ENCODE results near the gene TPRG1. TPM values are rescaled to one million over a fixed set of nuclear protein-coding genes. Genes with fewer than 3 reads are reported as not detected.

The TPRG1 gene
- total and polyA plus RNA-seq, 2 of the 8 experiments (the other 6 are each of a cell fraction or from before 2014, with no cell fraction given), result 0.37 to 0.47 TPM

DNA sequence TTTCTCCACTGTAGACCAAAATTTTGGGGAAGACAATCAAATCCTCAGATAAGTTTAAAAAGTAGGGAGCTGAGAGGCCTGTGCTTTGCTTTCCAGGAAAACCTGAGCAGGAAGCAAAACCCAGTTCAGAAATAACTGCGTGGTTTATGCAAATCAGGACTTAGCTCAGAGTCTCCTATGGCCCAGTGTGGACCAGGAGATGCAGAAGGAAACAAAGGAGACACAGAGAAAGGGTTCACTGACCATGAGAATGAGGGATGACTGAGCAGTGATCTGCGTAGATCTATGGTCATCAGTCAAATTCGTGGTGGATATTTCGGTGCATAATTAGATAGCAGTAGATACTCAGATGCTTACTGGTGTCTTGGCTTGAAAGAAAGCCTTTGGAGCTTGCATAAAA, 196.6 kb downstream of the TPRG1 start (continued):
- TF ChIP-seq CTBP2 (IDR thresholded peaks at IDR 0.05; ENCODE audit: borderline replicate concordance, insufficient read depth, insufficient read length, low read length), result no peak
- TF ChIP-seq, protein P1, sequence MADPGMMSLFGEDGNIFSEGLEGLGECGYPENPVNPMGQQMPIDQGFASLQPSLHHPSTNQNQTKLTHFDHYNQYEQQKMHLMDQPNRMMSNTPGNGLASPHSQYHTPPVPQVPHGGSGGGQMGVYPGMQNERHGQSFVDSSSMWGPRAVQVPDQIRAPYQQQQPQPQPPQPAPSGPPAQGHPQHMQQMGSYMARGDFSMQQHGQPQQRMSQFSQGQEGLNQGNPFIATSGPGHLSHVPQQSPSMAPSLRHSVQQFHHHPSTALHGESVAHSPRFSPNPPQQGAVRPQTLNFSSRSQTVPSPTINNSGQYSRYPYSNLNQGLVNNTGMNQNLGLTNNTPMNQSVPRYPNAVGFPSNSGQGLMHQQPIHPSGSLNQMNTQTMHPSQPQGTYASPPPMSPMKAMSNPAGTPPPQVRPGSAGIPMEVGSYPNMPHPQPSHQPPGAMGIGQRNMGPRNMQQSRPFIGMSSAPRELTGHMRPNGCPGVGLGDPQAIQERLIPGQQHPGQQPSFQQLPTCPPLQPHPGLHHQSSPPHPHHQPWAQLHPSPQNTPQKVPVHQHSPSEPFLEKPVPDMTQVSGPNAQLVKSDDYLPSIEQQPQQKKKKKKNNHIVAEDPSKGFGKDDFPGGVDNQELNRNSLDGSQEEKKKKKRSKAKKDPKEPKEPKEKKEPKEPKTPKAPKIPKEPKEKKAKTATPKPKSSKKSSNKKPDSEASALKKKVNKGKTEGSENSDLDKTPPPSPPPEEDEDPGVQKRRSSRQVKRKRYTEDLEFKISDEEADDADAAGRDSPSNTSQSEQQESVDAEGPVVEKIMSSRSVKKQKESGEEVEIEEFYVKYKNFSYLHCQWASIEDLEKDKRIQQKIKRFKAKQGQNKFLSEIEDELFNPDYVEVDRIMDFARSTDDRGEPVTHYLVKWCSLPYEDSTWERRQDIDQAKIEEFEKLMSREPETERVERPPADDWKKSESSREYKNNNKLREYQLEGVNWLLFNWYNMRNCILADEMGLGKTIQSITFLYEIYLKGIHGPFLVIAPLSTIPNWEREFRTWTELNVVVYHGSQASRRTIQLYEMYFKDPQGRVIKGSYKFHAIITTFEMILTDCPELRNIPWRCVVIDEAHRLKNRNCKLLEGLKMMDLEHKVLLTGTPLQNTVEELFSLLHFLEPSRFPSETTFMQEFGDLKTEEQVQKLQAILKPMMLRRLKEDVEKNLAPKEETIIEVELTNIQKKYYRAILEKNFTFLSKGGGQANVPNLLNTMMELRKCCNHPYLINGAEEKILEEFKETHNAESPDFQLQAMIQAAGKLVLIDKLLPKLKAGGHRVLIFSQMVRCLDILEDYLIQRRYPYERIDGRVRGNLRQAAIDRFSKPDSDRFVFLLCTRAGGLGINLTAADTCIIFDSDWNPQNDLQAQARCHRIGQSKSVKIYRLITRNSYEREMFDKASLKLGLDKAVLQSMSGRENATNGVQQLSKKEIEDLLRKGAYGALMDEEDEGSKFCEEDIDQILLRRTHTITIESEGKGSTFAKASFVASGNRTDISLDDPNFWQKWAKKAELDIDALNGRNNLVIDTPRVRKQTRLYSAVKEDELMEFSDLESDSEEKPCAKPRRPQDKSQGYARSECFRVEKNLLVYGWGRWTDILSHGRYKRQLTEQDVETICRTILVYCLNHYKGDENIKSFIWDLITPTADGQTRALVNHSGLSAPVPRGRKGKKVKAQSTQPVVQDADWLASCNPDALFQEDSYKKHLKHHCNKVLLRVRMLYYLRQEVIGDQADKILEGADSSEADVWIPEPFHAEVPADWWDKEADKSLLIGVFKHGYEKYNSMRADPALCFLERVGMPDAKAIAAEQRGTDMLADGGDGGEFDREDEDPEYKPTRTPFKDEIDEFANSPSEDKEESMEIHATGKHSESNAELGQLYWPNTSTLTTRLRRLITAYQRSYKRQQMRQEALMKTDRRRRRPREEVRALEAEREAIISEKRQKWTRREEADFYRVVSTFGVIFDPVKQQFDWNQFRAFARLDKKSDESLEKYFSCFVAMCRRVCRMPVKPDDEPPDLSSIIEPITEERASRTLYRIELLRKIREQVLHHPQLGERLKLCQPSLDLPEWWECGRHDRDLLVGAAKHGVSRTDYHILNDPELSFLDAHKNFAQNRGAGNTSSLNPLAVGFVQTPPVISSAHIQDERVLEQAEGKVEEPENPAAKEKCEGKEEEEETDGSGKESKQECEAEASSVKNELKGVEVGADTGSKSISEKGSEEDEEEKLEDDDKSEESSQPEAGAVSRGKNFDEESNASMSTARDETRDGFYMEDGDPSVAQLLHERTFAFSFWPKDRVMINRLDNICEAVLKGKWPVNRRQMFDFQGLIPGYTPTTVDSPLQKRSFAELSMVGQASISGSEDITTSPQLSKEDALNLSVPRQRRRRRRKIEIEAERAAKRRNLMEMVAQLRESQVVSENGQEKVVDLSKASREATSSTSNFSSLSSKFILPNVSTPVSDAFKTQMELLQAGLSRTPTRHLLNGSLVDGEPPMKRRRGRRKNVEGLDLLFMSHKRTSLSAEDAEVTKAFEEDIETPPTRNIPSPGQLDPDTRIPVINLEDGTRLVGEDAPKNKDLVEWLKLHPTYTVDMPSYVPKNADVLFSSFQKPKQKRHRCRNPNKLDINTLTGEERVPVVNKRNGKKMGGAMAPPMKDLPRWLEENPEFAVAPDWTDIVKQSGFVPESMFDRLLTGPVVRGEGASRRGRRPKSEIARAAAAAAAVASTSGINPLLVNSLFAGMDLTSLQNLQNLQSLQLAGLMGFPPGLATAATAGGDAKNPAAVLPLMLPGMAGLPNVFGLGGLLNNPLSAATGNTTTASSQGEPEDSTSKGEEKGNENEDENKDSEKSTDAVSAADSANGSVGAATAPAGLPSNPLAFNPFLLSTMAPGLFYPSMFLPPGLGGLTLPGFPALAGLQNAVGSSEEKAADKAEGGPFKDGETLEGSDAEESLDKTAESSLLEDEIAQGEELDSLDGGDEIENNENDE (IDR thresholded peaks at IDR 0.05; ENCODE audit: insufficient replicate concordance, low read length), result no peak
- TF ChIP-seq CBX5 (IDR thresholded peaks at IDR 0.05; ENCODE audit: low read depth, low read length), result no peak
- TF ChIP-seq, protein P2, sequence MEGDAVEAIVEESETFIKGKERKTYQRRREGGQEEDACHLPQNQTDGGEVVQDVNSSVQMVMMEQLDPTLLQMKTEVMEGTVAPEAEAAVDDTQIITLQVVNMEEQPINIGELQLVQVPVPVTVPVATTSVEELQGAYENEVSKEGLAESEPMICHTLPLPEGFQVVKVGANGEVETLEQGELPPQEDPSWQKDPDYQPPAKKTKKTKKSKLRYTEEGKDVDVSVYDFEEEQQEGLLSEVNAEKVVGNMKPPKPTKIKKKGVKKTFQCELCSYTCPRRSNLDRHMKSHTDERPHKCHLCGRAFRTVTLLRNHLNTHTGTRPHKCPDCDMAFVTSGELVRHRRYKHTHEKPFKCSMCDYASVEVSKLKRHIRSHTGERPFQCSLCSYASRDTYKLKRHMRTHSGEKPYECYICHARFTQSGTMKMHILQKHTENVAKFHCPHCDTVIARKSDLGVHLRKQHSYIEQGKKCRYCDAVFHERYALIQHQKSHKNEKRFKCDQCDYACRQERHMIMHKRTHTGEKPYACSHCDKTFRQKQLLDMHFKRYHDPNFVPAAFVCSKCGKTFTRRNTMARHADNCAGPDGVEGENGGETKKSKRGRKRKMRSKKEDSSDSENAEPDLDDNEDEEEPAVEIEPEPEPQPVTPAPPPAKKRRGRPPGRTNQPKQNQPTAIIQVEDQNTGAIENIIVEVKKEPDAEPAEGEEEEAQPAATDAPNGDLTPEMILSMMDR (IDR thresholded peaks at IDR 0.05; ENCODE audit: control extremely low read depth in 1 of 3, insufficient read depth in 1 of 3, low read depth in 1 of 3, low read length in 3 of 3), result no peak
- no peak for TF ChIP-seq TAF1 (IDR thresholded peaks at IDR 0.05; ENCODE audit: low read depth, low read length)

Measured in H1 (cell line).